Lower leg skin (tissue), 3 donors: Measurements from ENCODE around the gene NPHS1.

ENCODE experiments used
- CTCF ChIP-seq, 3 donors: fragments of 450-650 bp; IDR thresholded peaks; one replicate each; pipeline ENCODE4 v1.5.1; 2016; ENCODE audit warnings: antibody characterized with exemption in 3 of 3, mild to moderate bottlenecking in 3 of 3, moderate library complexity in 2 of 3
- POLR2A ChIP-seq, 2 donors: fragments of 450-650 bp; IDR thresholded peaks; one replicate each; pipeline ENCODE4 v1.6.1; 2016 to 2017; ENCODE audit warnings: antibody characterized with exemption in 2 of 2, mild to moderate bottlenecking in 1 of 2, moderate library complexity in 1 of 2

DNA sequence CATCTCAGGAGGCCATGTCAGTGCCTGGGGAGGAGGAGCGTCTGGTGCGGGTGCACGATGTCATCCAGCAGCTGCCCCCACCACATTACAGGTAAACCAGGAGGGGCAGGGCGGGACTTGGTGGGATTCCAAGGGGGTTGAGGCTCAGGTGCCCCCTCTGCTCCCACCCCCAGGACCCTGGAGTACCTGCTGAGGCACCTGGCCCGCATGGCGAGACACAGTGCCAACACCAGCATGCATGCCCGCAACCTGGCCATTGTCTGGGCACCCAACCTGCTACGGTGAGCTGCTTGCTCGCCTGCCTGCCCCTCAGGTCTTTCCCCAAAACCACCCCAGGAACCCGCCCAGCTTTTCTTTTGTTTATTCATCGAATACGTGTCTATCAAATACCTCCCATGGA is 69.7 kb downstream of the NPHS1 start:
- TF ChIP-seq CTCF (IDR thresholded peaks at IDR 0.05) (no peak), POLR2A (IDR thresholded peaks at IDR 0.05) (no peak)
